NCI-H2171 treated with DMSO at 0.1 percent for 48 hours (cell line): ENCODE results near the gene MAP3K14.

Experiments
- DNase-seq: peaks from one replicate; lab custom pipeline; 2025; lab: John Stamatoyannopoulos, UW

Gene MAP3K14

DNA sequence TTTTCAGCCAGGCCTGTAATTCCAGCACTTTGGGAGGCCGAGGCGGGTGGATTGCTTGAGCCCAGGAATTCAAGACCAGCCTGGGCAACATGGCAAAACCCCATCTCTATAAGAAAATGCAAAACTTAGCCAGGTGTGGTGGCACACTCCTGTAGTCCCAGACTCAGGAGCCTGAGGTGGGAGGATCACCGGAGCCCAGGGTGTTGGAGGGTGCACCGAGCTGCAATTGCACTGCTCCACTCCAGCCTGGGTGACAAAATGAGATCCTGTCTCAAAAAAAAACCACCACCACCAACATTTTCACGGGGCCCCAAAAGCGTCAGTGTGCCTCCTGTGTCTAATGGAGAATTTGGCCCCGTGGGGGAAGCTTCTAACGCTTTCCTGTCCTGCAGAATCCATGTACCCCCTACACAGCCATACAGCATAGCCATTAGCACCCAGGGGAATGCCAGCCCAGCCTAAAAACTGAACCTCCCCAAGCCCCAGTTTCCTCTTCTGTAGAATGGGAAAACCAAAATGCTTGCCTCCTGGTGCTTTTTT, 22.2 kb upstream of the MAP3K14 start:
- DNase-seq = no peak

DNA sequence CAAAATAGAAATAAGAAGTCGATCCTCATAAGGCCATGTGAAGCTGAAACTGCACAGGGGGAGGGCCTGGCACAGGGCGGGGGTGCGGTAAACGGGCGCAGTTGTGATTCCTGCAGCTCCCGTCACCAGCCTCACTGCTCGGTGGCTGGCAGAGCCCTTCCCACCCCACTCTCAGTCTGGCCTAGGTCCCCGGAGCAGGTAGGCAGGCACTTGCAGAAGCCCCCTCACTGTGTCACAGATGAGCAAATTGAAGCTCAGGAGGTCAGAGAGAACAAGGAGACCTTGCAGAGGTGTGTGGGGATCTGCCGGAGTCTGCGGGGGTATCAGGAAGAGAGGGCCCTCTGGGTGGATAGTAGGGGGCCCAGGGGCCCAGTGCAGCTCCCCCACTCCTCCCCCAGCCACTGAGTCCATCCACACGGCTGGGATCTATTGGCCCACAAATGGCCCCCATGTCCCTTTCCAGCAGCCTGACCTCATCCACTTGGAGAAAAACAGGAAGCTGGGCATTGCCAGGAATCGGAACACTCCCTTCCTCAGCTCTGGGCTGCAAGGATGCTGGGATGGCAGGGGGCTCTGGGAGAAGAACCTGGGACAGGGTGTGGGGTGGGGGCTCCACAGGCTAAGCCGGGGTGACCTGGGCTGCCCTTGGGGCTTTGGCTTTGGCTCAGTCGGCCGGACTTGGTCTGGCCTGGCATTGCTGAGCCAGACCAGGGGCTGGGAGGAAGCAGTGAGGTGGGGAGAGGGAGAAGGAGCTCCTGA, 21.4 kb upstream of the MAP3K14 start:
- no peak for DNase-seq

DNA sequence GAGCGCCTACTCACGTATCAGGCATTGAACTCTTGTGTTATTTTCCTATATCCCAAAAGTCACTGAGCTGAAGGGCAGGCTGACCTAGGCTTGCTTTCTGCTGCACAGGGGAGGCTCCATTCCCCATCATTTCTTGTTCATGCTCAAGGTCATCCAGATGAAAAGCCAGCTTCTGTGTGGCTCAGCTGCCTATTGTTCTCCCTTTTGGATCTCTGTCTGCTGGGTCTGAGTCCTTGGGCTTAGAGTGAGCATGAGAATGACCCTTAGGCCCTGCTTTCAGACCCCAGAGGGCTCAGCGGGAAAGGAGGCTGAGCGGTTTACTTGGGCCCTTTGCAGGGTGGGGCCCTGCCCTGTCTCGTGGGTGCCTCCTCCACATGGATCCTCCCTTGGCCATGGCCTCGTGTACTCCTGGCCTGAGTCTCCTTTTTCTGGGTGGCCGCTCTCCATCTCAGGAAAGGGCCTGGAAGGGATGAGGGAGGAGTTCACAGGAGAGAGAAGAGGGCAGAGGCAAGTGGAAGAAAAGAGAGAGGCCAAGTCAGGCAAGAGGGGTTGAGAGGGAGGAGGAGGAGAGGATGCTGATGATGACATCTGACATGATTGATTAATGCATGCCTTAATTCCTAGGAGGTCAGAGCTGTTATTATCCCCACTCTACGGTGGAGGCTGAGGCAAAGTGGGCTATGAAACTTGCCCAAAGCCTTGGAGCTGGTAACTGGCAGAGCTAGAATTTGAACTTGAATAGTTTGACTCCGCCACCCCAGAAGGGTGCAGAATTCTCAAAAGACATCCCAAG, 19.8 kb upstream of the MAP3K14 start:
- no peak for DNase-seq

DNA sequence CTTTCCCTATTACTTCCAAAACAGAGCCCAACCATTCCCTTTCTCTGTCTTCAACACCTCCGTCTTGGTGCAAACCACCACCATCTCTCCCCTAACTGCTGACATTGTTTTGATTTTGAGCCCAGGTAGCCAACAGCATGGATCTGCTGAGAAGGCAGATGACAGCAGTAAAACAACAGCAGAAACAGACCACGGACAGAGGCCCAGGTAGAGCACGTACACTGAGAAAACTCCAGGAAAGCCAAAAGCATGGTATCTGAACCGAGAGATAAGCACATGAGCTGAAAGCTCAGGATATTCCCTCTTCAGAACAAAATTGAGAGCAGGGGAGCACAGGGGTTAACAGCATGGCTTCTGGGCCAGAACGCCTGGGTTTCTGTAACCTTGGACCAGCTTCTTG, 18.9 kb upstream of the MAP3K14 start:
- no peak for DNase-seq

DNA sequence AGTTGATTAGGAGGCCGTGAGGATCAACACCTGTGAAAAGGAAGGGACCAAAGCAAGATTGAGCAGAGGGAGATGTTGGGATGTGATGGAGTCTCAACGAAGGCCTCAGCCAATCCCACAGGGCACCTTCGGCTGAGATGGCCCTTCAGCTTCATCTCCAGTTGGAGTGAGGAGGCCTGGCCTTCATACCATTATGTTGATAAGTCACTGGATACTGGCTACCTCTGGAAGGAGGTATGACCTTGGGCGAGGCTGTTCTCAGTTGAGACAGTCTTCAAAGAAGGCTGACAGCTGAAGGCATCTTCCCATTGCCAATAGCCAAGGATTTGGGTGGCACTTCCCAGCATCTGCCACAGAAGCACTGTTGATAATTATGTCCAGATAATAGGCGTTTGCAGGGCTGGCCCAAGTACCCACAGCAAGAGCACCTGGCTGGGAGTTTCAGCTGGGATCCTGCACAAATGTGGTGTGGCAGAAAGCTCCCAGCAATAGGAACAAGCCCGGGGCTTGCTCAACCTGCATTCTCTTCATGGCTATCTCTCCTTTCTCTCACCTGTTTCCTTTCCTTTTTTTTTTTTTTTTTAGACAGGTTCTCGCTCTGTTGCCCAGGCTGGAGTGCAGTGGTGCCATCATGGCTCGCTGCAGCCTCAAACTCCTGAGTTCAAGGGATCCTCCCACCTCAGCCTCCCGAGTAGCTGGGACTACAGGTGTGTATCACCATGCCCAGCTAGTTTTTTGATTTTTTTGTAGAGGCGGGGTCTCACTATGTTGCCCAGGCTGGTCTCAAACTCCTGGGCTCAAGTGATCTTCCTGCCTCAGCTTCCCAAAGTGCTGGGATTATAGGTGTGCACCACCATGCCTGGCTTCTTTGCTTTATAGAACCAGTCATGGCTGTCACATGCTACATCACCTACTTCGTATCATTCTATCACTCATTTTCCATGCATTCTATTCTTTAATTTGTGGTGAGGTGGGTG, 18.2 kb upstream of the MAP3K14 start:
- no peak for DNase-seq

DNA sequence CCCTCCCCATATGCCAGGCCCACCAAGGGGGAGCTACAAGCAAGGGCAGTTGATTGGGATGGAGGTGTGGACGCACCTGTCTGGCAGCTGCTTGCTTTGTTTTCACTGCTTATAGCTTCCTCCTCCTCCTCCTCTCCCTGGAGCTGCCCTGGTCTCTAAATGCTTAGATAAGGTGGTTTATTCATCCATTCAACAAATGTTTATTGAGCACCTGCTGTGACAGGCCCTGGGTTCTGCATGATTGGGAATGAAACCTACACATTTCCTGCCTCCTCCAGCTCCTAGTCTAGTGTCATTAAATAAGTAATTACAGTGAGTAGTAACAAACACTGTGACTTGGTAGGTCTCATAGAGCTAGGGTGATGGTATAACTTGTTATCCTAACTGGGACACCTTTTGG, 17.4 kb upstream of the MAP3K14 start:
- DNase-seq = no peak

DNA sequence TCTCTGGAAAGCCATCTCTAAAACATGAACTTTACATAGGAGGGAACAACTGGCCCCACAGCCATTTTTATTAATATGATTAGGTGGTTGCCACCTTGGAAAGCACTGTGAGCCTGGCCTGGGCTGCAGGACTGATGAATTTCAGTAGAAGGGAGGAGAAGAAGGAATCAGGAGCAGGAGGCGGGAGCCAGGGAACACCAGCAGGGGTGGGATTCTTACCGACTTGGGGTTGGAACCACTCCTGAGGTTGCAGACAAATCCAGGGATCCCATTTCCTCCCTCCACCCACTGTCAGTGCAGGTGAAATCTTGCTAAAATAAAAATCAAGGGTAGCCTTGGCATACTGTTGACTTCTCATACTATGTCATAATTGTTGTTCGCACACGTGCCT, 16.9 kb upstream of the MAP3K14 start:
- DNase-seq = no peak

DNA sequence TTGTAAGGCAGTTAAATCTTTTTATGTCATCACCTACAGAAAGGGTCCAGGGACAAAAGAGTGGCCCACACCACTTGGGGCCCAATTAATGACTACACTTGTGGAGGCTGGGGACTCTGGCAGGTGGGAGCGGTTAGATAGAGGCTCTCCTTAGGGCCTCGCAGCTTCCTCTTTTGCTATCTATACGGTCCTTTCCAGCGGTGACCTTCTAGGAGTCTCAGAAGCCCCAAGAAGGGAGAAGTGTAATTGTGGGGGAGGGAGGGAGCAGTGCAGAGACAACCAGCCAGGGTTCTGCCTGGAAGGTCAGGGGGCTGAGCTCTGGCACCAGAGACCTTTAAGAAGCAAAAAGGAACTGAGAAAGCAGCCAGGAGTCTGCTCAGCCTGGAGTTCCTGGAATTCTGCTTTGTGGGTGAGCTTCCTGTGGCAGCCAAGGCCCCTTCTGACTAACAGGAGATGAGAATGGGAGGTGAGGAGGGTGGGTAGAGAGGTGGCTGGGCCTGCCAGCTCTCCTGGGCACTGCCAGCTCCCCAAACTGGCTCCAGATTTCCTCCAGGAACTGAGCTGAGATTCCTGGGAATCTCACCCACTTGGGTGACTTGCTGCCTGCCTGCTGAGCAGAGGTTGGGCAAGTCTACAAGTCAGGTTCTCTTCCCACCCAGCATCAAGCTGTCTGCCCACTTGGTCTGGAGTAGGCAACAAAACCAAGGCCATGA, 16.3 kb upstream of the MAP3K14 start:
- DNase-seq = no peak

DNA sequence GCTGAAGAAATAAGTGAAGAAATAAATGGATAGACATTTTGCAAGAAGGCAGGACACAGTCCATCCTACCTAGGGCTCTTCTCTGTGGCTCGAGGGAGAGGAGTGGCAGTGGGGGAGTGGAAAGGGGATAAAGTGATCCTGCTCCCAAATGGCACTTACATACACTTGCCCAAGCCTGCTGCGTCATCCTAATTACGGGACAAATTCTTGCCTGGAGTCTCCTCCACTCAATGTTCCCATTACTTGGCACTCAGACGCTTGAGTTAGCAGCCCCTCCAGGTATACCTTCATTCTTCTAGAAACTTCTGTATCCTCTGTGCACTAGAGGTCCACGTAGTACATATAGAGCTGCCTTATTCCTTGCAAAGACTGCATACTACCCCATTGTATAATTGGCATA, 15.7 kb upstream of the MAP3K14 start:
- no peak for DNase-seq

DNA sequence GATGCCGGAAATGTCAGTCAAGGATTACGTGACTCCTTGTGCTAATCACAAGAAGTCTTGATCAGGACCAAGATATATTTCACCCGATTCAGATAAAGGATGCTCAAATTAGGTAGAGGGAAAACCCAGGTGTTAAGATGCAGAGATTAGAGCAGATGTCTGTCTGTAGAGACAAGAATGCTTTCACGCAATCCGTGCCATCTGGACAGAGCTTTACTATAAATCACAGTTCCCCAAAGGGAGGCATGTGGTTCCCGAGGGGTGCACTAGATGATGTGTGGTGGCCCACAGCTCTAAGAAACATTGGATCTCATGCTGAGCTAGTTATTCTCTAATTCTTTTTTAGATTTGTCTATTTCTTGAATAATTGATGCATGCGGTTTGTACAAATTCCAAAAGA, 9.8 kb upstream of the MAP3K14 start:
- peak; percentile 87 for DNase-seq

DNA sequence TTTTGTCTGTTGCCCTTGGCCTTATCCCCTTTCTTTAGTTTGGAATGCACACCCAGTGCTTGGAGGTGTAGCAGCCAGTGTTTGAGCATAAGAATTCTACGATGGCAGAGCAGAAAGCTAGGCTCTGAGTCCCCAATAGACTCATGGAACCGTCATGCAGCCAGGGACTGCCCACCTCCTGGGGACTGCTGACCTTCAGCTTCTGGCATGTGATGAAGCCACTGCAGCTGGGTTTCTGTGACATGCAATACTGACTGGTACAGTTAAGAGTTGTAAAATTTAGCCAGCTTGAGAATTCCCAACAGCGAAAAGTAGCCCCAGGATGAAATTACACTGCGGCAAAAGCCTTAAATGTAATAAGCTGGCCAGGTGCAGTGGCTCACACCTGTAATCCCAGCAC, 9.0 kb upstream of the MAP3K14 start:
- DNase-seq = no peak

DNA sequence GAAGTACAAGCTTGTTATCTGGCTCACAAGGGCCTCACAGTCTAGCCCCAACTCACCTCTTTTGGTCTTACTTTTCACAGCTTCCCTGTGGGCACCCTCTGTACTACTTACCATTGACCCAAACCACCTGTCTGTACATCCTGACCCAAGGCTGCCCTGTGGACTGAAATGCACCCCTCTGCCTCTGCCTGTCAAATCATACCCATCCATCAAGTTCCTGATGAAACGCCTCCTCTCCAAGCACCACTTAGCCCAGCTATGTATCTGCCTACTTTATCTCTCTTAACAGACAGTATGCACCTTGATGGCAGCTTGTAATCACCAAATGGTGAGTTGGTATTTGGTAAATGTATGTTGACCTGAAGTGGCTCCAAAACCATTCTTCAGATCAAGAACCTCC, 7.5 kb upstream of the MAP3K14 start:
- DNase-seq = no peak

DNA sequence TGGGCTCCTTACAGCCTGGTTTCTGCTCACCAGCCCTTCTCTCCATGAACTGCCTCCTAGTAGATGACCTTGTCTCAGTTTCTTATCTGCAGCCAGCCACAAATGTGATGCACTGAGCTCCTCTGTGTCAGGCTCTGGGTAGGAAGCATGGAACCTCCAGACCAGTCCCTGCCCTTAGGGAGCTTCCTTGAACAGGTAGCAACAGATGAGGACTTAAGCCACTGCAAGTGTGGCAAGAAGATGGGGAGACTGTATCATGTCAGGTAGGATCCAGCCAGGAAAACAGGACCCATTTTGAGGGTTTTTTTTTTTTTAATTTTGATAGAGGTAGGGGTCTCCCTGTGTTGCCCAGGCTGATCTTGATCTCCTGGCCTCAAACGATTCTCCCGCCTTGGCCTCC, 5.3 kb upstream of the MAP3K14 start:
- no peak for DNase-seq

DNA sequence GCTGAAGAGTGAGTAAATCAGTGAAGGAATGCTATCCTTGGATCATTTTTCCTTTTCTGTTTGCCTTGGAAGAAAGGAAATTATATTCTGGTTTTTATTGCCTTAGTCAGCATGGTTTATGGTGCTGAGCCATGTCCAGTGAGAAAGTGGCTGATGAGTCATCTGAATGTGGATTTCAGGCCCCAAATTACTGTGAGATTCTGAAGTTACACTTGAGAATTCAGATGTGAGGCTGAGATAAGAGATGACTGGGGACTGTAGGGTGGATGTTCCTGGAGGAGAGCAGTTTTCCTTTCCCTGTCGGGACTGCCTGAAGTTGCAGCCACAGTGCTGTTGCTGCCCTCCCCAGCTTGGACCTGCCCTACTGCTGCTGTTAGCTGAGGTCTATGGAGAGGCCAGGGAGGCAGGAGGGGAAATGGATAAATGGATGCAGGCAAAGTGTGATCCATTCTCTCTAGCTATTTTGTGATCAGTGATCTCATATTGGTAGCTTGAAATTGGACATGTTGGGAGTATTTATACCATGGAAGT, 4.2 kb upstream of the MAP3K14 start:
- no peak for DNase-seq

DNA sequence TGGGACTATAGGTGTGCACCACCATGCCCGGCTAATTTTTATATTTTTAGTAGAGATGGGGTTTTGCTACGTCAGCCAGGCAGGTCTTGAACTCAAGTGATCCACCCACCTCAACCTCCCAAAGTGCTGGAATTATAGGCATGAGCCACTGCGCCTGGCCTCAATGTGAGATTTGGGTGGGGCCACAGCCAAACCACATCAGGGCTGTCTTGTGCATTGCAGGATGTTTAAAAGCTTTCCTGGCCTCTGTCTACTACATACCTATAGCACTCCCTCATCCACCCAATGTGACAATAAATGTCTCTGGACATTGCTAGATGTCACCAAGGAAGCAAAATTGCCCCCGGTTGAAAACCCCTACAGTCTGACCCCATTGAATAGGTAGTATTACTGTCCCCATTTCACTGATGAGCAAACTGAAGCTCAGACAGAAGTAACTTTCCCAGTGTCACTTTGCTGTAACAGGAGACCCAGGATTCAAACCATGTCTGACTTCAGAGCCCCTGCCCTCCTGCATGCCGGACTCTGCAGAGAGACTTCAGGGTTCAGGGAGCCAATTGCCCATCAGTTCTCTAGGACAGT, 3.6 kb upstream of the MAP3K14 start:
- no peak for DNase-seq

DNA sequence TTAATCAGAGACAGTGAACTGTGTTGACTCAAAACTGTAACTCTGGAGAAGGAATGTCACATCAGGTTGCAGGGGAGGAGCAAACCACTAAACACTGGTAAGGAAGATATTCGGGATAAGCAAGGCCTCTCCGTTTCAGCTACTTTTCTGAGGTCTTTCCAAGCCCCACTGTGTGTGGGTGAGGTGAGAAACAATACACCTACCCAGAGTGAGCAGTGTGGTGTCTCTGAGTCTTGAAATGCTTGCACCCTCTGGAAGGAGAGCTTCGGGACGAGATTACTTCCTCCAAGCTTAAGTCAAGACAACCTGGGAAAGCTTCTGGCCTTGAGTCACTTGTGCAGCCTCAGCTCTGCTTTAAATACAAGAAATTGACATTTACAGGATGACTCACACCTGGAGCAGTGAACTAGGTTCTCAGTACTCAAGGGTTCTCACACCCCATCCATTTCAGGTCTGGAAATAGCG, 2.5 kb upstream of the MAP3K14 start:
- DNase-seq = no peak

DNA sequence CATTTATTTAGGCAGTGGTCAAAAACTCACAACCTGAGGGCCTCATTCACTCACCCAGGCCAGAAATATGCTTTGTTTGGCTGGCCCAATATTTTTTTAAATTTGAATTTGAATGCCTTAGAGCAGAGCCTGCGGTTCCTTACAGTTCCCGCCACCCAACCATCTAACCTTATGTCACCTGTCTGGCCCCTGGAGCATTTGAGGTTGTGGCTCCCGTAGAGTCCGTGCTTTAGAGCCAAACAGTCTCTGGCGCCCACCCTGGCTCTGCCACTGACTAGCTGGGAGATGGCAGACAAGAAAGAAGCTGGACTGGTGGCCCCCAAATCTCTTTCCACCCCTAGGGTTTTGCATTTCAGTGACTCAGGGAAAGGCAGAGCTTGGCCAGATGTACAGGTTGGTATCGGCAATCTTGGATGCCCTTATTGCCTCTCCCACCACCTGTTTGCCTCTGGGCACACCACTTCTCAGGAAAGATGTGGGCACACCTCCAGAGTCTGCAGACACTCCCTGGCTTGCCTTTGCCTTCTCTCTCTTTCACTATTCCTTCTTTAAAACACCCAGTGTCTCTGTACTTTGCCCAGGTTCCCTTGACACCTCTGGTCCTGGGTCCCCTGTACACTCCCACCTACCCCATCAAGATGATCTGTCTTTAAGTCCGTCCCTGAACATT, 1.9 kb upstream of the MAP3K14 start:
- peak; percentile 15 for DNase-seq

DNA sequence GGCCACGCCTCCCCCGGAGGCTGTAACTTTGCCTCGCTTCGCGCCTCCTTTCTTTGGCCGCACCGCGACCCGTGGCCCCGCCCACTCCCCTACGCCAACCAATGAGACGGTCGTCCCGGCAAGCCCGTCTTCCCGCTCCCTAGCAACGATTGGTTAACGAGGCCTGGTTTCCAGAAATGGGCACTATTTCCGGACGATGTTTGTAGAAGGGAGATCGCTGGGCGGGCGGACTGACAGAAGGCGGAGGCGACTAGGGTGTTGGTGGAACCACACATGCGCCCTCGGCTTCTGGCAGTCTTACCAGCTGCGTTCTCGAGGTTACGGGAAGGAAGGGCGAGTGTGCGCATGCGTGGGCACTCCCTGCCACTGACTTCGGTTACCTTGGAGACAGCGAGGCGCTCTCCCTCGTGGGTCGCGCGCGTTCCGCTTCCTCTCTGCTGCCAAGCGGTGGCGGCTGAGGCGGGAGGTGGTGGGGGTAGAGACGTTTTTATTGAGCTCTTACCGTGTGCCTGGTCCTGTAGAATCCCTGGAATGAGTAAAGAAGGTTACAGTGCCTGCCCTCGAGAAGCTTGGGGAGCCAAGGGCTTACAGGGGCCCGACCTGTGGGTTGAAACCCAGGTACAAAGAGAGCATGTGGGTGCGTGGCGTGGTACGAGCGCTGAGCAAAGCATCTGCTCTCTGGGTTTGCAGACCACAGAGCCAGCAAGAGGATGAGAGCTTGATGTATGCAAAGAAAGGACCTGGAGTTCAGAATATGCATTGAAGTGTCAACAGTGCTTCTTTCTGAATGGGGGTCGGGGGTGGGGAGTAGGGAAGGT, 500 bp upstream of the MAP3K14 start:
- DNase-seq = peak; percentile 100
